Fibroblast of pulmonary artery (primary cell): Measurements from ENCODE around the gene STRADA.
A peak's percentile ranks its signal among the peaks of the same experiment; 100 is the strongest.

Experiments
- DNase-seq: peaks from one replicate; pipeline ENCODE4 v3.0.0-alpha.2; 2010; ENCODE audit warnings: low read depth
- H3K4me3 ChIP-seq: replicated peaks from 2 replicates; pipeline ENCODE4 v1.5.1; 2011; ENCODE audit warnings: low read depth, mild to moderate bottlenecking, control low read depth, low read length, moderate library complexity
- TF ChIP-seq, protein P1 (sequence below): IDR thresholded peaks from 2 replicates; pipeline ENCODE4 v1.5.1; 2011; ENCODE audit warnings: mild to moderate bottlenecking, control low read depth, low read length, inconsistent platforms; ENCODE audit errors: missing control alignments

Gene STRADA

DNA sequence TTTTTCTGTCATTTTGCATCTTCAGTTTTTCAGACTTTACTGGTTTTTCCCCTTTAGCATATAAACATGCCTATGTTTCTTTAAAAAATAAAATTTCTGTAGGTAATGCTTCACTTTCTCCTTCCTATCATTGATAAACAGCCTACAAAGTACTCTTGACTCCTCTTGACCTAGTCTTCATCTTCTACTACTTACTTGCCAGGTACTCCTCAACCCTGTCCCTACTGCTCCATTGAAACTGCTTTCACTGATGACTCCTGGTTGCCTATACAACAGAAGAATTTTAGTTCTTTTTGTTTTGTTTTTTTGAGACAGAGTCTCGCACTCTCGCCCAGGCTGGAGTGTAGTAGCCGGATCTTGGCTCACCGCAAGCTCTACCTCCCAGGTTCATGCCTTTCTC lies 39.3 kb upstream of the STRADA start:
- no peak for DNase-seq
- no peak overlapping the region for H3K4me3 ChIP-seq
- TF ChIP-seq, protein P1, sequence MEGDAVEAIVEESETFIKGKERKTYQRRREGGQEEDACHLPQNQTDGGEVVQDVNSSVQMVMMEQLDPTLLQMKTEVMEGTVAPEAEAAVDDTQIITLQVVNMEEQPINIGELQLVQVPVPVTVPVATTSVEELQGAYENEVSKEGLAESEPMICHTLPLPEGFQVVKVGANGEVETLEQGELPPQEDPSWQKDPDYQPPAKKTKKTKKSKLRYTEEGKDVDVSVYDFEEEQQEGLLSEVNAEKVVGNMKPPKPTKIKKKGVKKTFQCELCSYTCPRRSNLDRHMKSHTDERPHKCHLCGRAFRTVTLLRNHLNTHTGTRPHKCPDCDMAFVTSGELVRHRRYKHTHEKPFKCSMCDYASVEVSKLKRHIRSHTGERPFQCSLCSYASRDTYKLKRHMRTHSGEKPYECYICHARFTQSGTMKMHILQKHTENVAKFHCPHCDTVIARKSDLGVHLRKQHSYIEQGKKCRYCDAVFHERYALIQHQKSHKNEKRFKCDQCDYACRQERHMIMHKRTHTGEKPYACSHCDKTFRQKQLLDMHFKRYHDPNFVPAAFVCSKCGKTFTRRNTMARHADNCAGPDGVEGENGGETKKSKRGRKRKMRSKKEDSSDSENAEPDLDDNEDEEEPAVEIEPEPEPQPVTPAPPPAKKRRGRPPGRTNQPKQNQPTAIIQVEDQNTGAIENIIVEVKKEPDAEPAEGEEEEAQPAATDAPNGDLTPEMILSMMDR = no peak

DNA sequence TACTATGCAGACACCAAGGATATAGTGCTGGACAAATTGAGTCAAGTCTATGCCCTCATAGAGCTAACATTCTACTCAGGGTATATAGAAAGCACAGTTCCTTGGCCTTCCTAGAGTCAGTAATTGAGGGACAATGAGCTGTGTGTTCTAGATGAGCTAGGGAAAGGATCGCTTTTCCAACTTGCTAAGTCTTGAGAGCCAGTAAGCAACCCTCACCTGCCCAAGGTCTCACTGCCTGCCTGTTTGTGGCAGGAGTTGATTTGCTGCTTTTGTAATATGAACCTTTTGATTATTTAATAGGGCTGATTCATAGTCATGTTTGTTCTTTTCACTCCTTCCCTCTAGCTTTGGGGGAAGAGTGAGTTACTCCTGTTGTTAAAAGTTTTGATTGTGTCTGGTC lies 38.9 kb upstream of the STRADA start:
- H3K4me3 ChIP-seq = no peak overlapping the region
- peak; percentile 6 for DNase-seq
- TF ChIP-seq, protein P1 = no peak

DNA sequence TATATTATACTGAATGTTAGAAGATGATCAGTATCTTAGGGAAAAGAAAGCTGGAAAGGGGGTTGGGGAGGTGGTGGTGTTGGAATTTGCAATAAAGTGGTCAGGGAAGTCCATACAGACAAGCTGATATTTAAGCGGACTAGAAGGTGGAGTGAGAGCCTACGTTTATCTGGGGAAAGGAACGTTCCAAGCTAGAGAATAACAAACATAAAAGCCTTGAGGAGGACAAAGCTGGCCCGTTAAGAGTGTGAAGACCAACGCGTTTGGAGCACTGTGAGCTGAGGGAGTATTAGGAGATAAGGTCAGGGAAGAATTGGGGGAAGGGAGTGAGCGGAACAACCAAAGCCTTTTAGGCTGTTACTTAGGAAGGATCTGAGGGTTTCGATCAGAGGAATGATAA lies 33.8 kb upstream of the STRADA start:
- H3K4me3 ChIP-seq = peak overlapping the region; percentile 81
- no peak for DNase-seq
- TF ChIP-seq, protein P1 = no peak

DNA sequence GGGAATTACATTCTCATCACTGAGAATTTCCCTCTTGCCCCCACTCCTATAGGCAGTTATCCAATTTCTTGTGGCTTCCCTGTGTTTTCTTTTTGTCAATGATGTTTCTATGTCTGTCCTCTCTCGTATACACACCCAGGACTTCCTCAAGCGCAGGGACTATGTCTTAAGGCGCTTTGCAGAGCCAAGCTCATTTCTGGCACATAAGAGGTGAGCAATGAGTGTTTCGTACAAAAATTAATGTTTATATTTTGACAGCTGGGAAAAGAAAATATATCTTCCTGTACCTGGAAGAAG lies 33.3 kb upstream of the STRADA start:
- TF ChIP-seq, protein P1 = no peak
- peak; percentile 14 for DNase-seq
- peak overlapping the region; percentile 81 for H3K4me3 ChIP-seq

DNA sequence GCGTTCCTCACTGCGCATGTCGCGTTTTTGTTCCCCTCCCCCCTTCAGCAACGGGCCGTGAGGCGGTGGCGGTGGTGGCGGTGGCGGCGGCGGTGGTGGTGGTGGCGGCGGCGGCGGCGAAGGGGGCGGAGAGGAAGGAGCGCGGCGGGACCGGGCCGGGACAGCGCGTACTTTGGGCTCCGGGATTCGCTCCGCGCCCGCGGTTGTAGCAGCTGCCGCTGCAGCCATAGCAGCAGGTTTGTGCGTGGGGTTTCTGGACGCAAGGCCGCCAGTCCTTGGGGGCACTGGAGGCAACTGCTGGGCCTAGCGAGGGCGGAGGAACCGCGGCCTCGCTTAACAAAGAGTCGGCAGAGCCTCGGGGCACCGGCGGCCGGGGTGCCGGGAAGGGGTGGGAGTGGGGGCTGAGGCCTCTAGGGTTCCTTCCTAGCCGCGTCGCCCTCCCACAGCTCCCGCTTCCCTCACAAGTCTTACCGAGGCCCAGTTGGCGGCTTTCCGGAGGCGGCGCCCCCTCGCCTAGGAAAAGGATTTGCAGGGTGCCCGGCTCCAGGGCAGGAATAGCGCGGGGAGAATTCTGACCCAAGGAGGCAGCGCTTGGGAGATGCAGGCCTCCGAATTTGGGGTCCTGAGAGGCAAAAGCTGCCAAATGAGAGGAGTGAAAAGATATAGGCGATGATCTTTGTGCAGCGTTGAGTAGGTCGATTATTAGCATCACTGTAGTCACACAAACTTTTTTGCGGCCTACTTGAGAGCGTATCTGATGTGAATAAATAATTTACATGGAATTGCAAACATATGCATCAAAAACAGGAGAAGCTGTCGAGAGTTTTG lies 32.8 kb upstream of the STRADA start, which contains the start of gene DDX42:
Gene DDX42 (plus strand): TSS at position 30 of the 828 bp plus-strand sequence. CDS start 12,880 bp downstream, outside the sequence.
- H3K4me3 ChIP-seq = peak within 1 kb of the TSS; percentile 81
- TF ChIP-seq, protein P1 = no peak
- peak; percentile 62 for DNase-seq

DNA sequence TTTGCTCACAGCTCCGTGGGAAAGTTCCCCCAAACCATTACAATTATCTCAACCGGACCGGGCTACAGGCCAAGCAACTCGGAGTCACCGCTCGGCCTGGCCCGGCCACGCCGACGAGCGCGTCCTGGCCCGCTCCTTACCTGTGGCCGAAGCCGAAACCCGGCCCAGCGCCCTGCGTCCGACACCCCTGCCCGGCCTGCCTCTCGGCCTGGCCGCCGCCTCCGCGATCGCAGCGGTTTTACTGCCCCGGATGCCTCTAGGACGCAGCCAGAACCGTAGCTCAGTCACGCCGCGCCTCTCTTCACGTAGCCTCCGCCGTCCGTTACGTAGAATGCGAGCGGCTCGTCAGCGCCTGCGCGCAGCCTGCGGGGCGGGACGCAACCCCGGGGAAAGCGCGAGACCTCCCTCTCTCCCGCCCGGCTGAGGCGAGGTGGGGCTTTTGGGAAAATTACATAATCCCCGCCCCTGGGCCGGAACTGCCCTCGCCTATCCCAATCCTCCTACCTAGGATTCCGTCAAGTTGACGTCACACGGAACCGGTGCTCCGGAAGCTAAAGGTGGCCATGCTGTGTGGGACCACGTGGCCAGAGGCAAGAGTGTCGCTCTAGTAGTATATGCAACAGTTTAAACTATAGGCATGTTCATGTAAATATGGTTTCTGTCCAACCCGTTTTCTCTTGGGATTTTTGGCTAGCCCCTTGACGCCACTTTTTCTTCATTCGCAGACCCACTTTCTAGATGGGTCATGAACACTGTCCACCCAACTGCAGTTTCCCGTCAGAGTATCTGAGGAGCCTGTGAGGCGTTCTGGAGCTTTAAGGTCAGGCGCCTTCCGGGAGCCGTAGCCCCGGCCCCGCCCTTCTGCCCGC lies 31.9 kb upstream of the STRADA start, which contains the start of gene CCDC47:
Gene CCDC47 (minus strand): TSS at position 326 of the 869 bp plus-strand sequence. CDS start 7,422 bp downstream, outside the sequence.
- H3K4me3 ChIP-seq = peak within 1 kb of the TSS; percentile 81
- DNase-seq = peak; percentile 100
- TF ChIP-seq, protein P1 = no peak
